Ishikawa (cell line): ENCODE data around the gene NT5C.

Source experiments
- CEBPB ChIP-seq: IDR thresholded peaks from 2 replicates; pipeline ENCODE4 v1.6.1; 2012
- CREB1 ChIP-seq: IDR thresholded peaks from 2 replicates; pipeline ENCODE4 v1.6.1; 2012; ENCODE audit warnings: low read depth
- EGR1 ChIP-seq: IDR thresholded peaks from 2 replicates; pipeline ENCODE4 v1.6.1; 2012
- EP300 ChIP-seq: IDR thresholded peaks from 2 replicates; pipeline ENCODE4 v1.6.1; 2012; ENCODE audit warnings: borderline replicate concordance
- FOXM1 ChIP-seq: IDR thresholded peaks from 2 replicates; pipeline ENCODE4 v1.6.1; 2012; ENCODE audit warnings: low read depth, borderline replicate concordance
- NFIC ChIP-seq: IDR thresholded peaks from 2 replicates; pipeline ENCODE4 v1.6.1; 2012
- RAD21 ChIP-seq: IDR thresholded peaks from 2 replicates; pipeline ENCODE4 v1.6.1; 2012; ENCODE audit warnings: low read depth
- TAF1 ChIP-seq: IDR thresholded peaks from 2 replicates; pipeline ENCODE4 v1.6.1; 2012; ENCODE audit warnings: low read depth, mild to moderate bottlenecking
- TCF12 ChIP-seq: IDR thresholded peaks from 2 replicates; pipeline ENCODE4 v1.6.1; 2012; ENCODE audit warnings: low read depth
- TEAD4 ChIP-seq: IDR thresholded peaks from 2 replicates; pipeline ENCODE4 v1.6.1; 2012
- USF1 ChIP-seq: IDR thresholded peaks from 2 replicates; pipeline ENCODE4 v1.6.1; 2012
- YY1 ChIP-seq: IDR thresholded peaks from 2 replicates; pipeline ENCODE4 v1.6.1; 2012; ENCODE audit warnings: low read depth
- ZBTB7A ChIP-seq: IDR thresholded peaks from 2 replicates; pipeline ENCODE4 v1.6.1; 2012; ENCODE audit warnings: low read depth
- TF ChIP-seq, protein P1 (sequence below): IDR thresholded peaks from 2 replicates; pipeline ENCODE4 v1.6.1; 2012
- TF ChIP-seq, protein P2 (sequence below): IDR thresholded peaks from 2 replicates; pipeline ENCODE4 v1.6.1; 2012; ENCODE audit warnings: low read depth, mild to moderate bottlenecking

NT5C gene

GRCh38 chr17:75155191-75155601 lies 23.7 kb upstream of the NT5C start:
- TF ChIP-seq CREB1 (0 out of 2 replicates have a peak, but pooled peaks have one; percentile 11), TAF1 (no peak), FOXM1 (no peak), ZBTB7A (no peak)

DNA sequence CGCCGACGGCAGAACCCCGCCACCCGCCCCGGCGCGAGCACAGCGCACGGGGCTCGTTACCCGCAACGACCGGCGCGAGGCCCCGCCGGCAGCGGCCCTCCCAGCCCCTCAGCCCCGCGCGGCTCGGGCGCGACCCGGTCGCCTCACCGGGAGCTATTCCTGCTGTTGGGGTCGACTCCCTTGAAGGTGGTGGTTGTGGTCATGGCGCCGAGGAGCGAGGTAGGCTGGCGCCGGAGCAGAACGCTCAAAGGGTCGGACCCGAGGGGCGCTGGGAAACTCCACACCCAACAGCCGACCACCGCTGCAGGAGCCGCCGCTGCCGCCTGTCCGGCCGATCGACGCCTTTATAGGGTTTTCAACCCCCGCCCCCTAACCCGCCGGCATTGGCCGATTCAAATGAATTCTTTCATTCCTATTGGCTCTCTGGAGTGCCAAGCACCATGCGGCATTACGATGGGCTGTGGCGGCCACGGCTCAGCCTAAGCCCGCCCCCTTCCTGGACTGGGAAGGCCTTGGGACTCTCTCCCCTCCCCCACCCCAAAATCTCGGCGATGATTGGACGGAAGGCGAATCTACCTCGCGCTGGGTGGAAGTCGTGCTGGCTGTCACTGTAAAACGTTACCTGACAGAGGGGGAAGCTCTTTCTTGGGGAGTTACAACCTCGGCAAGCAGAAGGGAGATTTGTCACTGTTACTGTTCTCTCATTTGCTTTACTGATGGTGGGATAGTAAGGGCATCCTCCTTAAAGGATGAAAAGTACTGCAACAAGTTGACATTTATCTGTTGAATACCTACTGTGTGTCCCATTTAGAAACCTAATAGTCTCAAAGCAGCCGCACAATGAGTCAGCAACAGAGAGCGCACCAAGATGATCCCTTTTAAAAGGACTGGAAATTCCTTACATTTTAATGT lies 22.9 kb upstream of the NT5C start, which contains the start of gene JPT1:
TSS of gene JPT1 (minus strand) at position 318 of the 912 bp plus-strand sequence. CDS start at position 203, 115 bp downstream.
- TF ChIP-seq NFIC (peak; percentile 52; the same call in 1 of the 2 replicates), TCF12 (no peak; the same call in 1 of the 2 replicates), YY1 (peak; percentile 61; the same call in 1 of the 2 replicates), CREB1 (peak; percentile 48; the same call in 1 of the 2 replicates), ZBTB7A (0 out of 2 replicates have a peak, but pooled peaks have one; percentile 72), EP300 (peak; percentile 41), USF1 (no peak), TEAD4 (peak; percentile 44), TAF1 (peak; percentile 94), RAD21 (no peak), FOXM1 (peak; percentile 93), EGR1 (peak; percentile 23), CEBPB (no peak)
- TF ChIP-seq, protein P1, sequence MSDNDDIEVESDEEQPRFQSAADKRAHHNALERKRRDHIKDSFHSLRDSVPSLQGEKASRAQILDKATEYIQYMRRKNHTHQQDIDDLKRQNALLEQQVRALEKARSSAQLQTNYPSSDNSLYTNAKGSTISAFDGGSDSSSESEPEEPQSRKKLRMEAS = peak; percentile 82

DNA sequence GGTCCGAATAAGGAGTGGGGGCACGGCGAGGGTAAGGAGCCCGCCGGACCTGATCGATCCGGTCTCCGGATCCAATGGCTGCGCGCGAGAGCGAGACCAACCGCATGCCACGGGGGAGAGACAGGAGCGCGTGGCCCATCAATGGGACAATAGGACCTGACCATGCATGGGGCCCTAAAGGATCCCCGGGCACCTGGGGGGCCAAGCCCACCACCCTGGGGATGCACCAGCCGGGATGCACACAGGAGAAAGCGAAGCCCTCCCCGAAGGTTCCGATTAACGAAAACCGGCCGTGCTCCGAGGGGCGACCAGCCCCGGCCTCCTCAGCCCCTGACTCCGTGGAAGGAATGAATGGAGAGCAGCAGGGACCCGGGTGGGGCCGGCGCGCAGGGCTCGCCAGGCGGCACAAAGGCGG lies 22.2 kb upstream of the NT5C start:
- TF ChIP-seq YY1 (0 out of 2 replicates have a peak, but pooled peaks have one; percentile 21), CEBPB (no peak), EP300 (0 out of 2 replicates have a peak, but pooled peaks have one; percentile 21), TEAD4 (no peak), TCF12 (no peak), ZBTB7A (peak; percentile 90)
- TF ChIP-seq, protein P1 = peak; percentile 85

- TF ChIP-seq NFIC (no peak), TCF12 (0 out of 2 replicates have a peak, but pooled peaks have one; percentile 28)
Observed at GRCh38 chr17:75152922-75153779, 21.6 kb upstream of the NT5C start.

GRCh38 chr17:75152523-75152921 lies 21.0 kb upstream of the NT5C start:
- TF ChIP-seq ZBTB7A (no peak), TAF1 (no peak)

GRCh38 chr17:75151930-75152329 lies 20.4 kb upstream of the NT5C start:
- no peak for TF ChIP-seq ZBTB7A
- TF ChIP-seq, protein P2, sequence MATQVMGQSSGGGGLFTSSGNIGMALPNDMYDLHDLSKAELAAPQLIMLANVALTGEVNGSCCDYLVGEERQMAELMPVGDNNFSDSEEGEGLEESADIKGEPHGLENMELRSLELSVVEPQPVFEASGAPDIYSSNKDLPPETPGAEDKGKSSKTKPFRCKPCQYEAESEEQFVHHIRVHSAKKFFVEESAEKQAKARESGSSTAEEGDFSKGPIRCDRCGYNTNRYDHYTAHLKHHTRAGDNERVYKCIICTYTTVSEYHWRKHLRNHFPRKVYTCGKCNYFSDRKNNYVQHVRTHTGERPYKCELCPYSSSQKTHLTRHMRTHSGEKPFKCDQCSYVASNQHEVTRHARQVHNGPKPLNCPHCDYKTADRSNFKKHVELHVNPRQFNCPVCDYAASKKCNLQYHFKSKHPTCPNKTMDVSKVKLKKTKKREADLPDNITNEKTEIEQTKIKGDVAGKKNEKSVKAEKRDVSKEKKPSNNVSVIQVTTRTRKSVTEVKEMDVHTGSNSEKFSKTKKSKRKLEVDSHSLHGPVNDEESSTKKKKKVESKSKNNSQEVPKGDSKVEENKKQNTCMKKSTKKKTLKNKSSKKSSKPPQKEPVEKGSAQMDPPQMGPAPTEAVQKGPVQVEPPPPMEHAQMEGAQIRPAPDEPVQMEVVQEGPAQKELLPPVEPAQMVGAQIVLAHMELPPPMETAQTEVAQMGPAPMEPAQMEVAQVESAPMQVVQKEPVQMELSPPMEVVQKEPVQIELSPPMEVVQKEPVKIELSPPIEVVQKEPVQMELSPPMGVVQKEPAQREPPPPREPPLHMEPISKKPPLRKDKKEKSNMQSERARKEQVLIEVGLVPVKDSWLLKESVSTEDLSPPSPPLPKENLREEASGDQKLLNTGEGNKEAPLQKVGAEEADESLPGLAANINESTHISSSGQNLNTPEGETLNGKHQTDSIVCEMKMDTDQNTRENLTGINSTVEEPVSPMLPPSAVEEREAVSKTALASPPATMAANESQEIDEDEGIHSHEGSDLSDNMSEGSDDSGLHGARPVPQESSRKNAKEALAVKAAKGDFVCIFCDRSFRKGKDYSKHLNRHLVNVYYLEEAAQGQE = no peak
- TF ChIP-seq EGR1 = no peak
- no peak for TF ChIP-seq TAF1
- TF ChIP-seq YY1 = no peak
- no peak for TF ChIP-seq TEAD4
- TF ChIP-seq FOXM1 = no peak
- TF ChIP-seq CREB1 = no peak
- no peak for TF ChIP-seq TCF12
- TF ChIP-seq, protein P1 = no peak
- TF ChIP-seq EP300 = no peak
- TF ChIP-seq USF1 = no peak
- TF ChIP-seq RAD21 = no peak
- TF ChIP-seq CEBPB = no peak
- TF ChIP-seq NFIC = no peak
